Measurements from ENCODE around the gene BCAS3.

BCAS3 gene

GRCh38 chr17:61364463-61364846 is 686.8 kb downstream of the BCAS3 start:
- DNase-seq (ENCODE audit: low spot score) = no peak

GRCh38 chr17:61366076-61366714 is 688.5 kb downstream of the BCAS3 start:
- no peak for DNase-seq (ENCODE audit: low spot score)

GRCh38 chr17:61366715-61367413 is 689.2 kb downstream of the BCAS3 start:
- DNase-seq (ENCODE audit: low spot score) = no peak

- no peak for DNase-seq (ENCODE audit: low spot score)
These were observed 690.6 kb downstream of the BCAS3 start for GRCh38 chr17:61368049-61368831.

GRCh38 chr17:61368832-61369450 is 691.3 kb downstream of the BCAS3 start:
- no peak for DNase-seq (ENCODE audit: low spot score)

- no peak for DNase-seq (ENCODE audit: low spot score)
These were observed 692.1 kb downstream of the BCAS3 start for GRCh38 chr17:61369751-61370150.

GRCh38 chr17:61371179-61371578 is 693.5 kb downstream of the BCAS3 start:
- DNase-seq (ENCODE audit: low spot score) = no peak

GRCh38 chr17:61371606-61372005 is 694.0 kb downstream of the BCAS3 start:
- no peak for DNase-seq (ENCODE audit: low spot score)

GRCh38 chr17:61372436-61372835 is 694.8 kb downstream of the BCAS3 start:
- no peak for DNase-seq (ENCODE audit: low spot score)

- DNase-seq (ENCODE audit: low spot score) = no peak
These were observed 699.5 kb downstream of the BCAS3 start for GRCh38 chr17:61376931-61377838.

- DNase-seq (ENCODE audit: low spot score) = no peak
These were observed 701.2 kb downstream of the BCAS3 start for GRCh38 chr17:61378658-61379456.

- no peak for DNase-seq (ENCODE audit: low spot score)
These were observed 702.0 kb downstream of the BCAS3 start for GRCh38 chr17:61379457-61380216.

GRCh38 chr17:61380217-61380835 is 702.7 kb downstream of the BCAS3 start:
- no peak for DNase-seq (ENCODE audit: low spot score)

DNA sequence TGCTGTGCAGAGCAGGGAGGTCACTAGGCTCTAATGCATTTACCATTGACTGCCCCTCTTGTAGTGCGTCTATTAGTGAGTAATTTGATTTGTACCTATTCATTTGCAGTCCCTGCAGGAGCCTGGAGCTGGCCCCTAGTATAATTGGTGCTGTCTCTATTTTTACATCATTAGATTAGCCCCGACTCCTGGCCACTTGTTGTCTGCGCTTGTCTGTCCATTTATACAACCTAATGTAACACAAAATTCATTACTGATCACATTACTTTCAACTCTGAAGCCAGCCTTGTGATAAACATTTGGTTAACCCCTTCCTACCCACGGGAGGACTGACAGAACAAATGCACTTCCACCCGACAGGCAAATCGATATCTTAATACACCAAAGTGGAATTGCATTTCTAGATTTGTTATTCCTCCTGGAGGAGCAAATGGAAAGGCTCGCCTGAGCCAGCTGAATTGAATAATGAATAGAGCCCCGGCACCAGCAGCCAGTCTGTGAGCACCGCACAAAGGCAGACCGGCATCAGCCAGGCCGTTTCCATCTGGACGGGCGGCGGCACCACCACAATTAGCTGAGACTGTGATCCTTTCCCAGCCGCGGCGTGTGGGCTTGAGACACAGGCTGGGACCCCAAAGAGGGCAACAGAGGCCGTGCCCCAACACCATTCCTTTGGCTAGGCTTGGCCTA is 703.3 kb downstream of the BCAS3 start:
- DNase-seq (ENCODE audit: low spot score) = no peak

- no peak for DNase-seq (ENCODE audit: low spot score)
These were observed 703.9 kb downstream of the BCAS3 start for GRCh38 chr17:61381537-61381936.

DNA sequence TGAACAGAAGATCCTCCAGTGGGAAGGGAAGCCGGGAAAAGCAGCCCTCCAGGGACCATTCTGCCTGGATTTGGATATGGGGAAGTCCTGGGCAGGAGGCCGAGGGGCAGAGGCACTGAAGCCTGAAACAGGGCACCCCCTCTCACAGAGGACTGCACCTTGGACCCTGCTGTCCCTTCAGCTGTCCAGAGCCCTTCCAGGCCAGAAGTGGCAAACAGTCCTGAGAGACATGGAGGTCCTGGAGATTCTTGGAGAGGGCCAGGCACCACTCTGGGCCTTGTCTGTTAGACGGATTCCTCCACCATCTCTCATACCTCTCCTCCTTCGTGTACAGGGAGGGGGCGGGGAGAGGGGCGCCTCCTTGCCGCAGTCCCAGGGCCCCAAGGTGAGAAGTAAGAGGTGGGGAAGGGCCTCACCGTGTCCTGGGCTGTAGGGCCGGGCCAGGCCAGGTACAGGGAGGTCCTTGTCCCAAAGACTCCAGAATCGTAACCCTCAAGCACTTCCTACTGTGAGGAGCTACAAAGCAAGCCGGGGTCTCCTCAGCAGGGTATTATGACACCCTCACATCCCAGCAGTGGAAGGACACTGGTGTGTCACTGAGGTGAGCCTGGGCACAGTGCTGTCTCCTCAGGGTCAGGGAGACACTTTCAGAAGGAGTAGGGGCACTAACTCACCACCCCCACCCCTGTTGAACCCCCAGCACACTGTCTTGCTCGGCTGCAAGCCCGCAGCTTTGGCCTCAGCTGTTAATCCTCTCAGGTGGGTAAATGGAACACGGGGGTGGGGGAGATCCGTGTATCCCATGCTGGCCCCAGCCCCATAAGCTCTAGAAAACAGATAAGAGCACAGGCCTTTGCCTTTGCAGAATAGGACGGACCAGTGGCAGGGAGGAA is 705.4 kb downstream of the BCAS3 start:
- DNase-seq (ENCODE audit: low spot score) = no peak

- DNase-seq (ENCODE audit: low spot score) = no peak
These were observed 706.1 kb downstream of the BCAS3 start for GRCh38 chr17:61383689-61384201.

DNA sequence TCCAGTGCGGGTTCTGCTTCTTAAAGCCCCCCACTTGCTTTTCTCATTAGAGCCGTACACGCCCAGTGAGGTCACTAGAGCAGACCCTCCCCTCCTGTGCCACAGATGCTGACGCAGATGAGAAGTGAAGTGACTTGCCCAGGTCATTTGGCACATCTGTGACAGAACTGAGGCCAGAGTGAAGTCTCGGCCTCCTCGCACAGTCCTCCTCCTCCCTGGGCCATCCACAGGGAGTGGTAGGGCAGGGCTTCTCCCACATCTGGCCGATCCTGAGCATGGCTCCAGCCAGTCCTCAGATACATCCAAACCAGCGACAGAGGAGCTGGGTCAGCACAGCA is 706.7 kb downstream of the BCAS3 start:
- no peak for DNase-seq (ENCODE audit: low spot score)

All from CD4-positive, alpha-beta T cell treated with Interleukin-15 for 4 hours (primary cell).